Stimulated activated CD4-positive, alpha-beta T cell treated with anti-CD3 and anti-CD28 coated beads, Interleukin-1b, Interleukin-23, amount 100 ng/mL, for 24 hours (primary cell): ENCODE data around the gene MRFAP1L1.

Experiments
- DNase-seq, 4 experiments: peaks; one replicate each; pipeline ENCODE4 v3.0.0-alpha.2; 2020; ENCODE audit warnings: low read depth in 4 of 4, low spot score in 1 of 4

Gene MRFAP1L1

GRCh38 chr4:6716958-6717655 is 7.4 kb upstream of the MRFAP1L1 start:
- no peak for DNase-seq

GRCh38 chr4:6716018-6716911 is 6.6 kb upstream of the MRFAP1L1 start, which contains the start of gene BLOC1S4:
BLOC1S4 (plus strand) TSS chr4:6716174; CDS start chr4:6716210, 36 bp downstream.
- DNase-seq = peak; percentile 59 to 82 (median 67)

- no peak for DNase-seq
Observed at GRCh38 chr4:6715704-6716017, 6.0 kb upstream of the MRFAP1L1 start.

DNA sequence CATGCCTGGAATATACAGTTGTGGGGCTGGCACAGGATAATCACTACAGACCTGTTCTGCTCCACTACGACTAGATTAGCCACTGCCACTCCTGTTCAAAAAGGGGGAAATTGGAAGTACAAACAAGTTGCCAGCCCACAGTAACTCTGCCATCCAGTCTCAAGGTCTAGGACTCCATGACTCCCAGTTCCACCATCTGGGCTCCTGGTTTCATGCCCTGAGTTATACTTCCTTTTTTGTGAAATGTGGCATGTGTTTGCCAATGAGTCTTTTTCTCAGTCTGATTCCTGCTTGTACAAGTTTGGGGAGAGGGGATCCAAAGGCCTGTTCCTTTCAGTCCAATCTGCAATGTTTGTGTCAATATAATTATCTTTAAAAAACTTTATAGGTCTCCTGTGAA is 5.3 kb upstream of the MRFAP1L1 start:
- no peak for DNase-seq

DNA sequence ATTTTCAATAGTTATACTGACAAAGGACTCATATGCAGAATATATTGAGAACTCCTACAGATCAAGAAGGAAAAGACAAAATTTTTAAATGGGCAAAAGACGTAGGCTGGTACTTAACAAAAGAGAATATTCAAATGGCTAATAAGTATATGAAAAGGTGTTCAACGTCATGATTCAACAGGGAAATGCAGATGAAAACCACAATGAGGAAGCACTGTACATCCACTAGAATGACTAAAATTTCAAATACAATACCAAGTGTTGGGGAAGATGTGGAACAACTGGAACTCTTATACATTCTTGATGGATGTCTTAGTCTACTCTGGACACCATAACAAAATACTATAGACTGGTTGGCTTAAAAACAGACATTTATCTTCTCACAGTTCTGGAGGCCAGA is 1.3 kb upstream of the MRFAP1L1 start:
- no peak for DNase-seq

- DNase-seq = no peak
Observed at GRCh38 chr4:6710282-6710681, 617 bp upstream of the MRFAP1L1 start.

DNA sequence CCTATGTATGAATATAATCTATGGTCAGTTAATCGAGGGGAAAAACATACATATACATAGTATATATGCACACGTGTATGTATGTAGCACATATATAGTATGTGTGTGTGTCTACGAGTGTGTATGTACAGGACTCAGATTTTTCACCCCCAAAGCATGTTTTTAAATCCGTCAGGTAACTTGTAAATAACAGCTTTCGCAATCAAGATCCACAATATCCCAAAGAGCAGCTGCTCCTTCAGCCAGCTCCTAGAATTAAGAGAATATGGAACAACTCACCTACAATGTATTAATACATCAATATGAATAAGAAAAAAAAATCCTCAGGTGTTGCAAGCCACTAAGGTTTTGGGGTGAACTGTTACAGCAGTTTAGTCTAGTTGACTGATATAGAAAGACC is 3.5 kb downstream of the MRFAP1L1 start:
- no peak for DNase-seq

GRCh38 chr4:6705646-6706045 is 4.0 kb downstream of the MRFAP1L1 start:
- DNase-seq = no peak

DNA sequence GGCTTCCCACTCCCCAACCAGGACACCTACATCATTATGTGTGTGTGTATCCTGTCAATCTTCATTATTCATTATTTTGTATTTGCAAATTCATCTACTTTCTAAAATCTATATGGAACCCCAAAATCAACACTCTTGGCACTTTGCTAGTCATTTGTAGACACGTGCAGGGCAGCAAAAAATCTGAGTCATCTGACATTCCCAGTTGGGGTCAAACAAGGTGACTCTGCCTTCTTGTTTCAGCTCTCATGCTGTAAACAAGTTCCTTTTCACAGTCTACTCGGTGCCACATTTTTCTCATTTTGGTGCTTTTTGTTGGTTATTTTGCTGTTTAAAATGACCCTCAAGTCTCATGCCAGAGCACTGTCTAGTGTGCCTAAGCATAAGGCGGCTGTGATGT is 5.9 kb downstream of the MRFAP1L1 start:
- DNase-seq = no peak

DNA sequence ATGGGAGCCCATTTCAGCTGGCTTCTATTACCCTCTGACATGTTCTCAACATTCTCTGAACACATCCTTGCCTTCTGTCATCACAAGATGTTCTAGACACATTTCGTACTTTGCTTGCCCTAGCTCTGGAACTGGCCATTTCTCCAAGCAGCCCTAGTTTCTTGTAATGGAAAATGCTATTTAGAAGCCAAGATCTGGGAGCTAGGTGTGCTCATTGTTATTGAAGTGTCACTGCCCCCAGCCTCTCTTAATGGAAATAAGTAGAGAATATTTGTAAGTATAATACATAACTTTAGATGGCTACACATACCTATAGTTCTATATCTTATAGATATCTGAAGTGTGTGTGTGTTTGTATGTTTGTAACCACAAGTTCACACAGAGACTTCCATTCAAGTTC is 6.9 kb downstream of the MRFAP1L1 start:
- DNase-seq = no peak

- no peak for DNase-seq
Observed at GRCh38 chr4:6701371-6701770, 8.3 kb downstream of the MRFAP1L1 start.

- no peak for DNase-seq
Observed at GRCh38 chr4:6699903-6700302, 9.8 kb downstream of the MRFAP1L1 start.

- DNase-seq = no peak
Observed at GRCh38 chr4:6699388-6699787, 10.3 kb downstream of the MRFAP1L1 start.

DNA sequence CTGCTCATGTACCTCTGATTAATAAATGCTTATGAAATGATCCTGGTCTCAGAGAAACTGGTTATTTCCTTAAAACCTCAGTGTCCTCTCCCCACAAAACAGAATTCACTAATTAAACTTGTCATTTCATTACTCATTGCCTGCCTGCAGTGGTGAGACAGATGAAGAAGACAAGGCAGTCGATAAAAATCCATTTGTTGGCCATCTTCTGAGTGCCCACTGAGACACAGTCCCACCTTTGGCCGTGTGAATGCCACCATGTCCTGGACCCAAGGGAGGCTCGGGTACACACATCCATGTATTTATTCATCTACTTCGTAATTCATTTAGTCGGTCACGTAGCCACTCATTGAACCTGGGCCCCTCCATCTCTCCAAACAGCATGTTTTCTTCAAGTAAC is 12.5 kb downstream of the MRFAP1L1 start:
- no peak for DNase-seq

DNA sequence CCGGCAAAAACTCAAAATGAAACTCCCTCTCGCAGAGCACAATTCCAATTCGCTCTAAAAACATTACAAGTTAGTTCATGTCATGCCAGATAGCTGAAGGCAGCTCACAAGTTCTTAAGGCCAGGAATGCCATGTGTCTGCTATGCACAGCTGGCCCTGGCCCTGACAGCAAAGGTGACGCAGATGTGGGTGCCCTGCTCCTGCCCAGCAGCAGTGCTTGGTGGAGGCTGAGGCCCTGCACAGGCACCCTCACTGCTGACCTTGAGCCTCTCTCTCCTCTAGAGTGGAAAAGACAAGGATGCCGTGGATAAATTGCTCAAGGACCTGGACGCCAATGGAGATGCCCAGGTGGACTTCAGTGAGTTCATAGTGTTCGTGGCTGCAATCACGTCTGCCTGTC is 13.1 kb downstream of the MRFAP1L1 start:
- DNase-seq = no peak

GRCh38 chr4:6695660-6696610 is 13.7 kb downstream of the MRFAP1L1 start:
- DNase-seq = no peak

DNA sequence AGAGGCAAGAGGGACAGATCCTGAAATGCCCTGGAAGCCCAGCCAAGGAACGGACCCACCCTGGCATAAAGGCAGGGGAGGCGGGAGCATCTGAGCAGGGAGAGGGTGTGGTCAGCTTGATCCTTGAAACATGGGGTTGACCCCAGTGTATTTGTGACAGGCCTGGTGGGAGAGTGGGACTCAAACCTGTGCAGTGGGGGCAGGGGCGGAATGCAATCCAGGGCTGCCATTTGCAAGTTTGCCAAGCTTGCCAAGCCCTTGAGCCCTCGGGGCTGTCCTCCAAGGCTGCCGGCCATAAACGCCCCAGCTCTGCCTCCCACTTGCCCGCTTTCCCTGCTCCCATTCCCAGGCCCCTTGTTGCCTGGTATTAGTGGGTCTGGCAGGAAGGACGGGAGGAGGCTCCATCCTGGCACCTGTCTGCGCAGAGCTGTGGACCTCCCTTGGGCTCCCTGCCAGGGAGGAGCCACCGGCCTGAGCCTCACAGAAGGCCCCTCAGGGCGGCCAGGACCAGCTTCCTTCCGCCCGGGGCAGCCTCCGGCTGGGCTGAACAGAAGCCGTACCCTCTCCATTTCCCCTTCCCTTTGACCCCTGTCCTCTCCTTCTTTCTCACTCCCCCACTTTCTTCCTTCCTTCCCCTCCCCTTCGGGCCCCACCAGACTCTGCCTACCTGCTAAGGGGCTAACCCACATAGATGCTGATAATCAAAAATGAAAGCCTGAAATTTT is 15.3 kb downstream of the MRFAP1L1 start:
- DNase-seq = no peak

DNA sequence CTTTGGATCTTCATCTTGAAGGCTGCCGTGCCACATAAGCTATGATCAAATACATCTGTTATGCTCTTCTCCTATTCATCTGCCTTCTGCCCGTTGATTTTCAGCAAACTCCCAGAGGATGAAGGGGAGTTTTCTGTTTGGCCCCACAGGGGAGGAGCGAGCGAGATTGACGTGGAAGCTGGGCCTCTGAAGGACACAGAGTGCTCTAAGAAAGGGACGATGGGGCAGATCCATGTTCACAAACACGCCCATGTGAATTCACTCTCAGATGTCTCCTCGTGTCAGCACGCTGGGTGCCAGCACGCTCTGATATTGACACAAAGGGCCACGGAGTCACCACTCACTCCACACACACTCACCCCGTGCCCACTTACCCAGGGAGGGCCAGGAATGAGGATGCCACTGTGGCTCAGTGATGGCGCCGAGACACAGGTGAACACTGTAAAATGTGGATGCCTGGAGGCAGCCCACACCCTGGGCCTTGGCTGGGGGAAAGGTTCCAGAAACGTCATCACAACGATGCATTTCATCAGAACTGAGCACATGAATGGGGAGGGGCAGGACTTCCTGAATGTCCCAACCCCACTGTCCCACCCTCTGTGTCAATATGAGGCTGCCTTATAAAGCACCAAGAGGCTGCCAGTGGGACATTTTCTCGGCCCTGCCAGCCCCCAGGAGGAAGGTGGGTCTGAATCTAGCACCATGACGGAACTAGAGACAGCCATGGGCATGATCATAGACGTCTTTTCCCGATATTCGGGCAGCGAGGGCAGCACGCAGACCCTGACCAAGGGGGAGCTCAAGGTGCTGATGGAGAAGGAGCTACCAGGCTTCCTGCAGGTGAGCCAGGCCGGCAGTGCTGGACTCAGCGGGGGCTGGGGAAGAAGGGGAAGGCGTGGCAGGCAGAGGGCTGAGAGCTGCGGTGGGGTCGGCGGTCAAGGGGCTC is 16.2 kb downstream of the MRFAP1L1 start, which contains the start of gene S100P:
TSS of gene S100P (plus strand) at position 648 of the 946 bp plus-strand sequence. CDS start at position 703, 55 bp downstream.
- DNase-seq = no peak

GRCh38 chr4:6692806-6693205 is 16.9 kb downstream of the MRFAP1L1 start:
- no peak for DNase-seq
